ENCODE data around the gene MACROD2. TPM values are rescaled to one million over a fixed set of nuclear protein-coding genes. Genes with fewer than 3 reads are reported as not detected.

MACROD2 gene
- total RNA-seq, 4 donors from 2014 or later, result 4.0 to 14.1 (median 10.4) TPM

GRCh38 chr20:14948416-14948815, 953.1 kb downstream of the MACROD2 start:
- H3K36me3 ChIP-seq, result no peaks in the 10 kb centered on the region
- 77 to 80% methylated on average over 3 of the region's 3 CpGs for WGBS, 2 donors
- no peaks in the 10 kb centered on the region for H3K27me3 ChIP-seq
- H3K4me1 ChIP-seq, result no peaks in the 10 kb centered on the region
- H3K9me3 ChIP-seq, result no peaks in the 10 kb centered on the region
- H3K27ac ChIP-seq, result no peak overlapping the region
- DNase-seq (ENCODE audit: low spot score in 2 of 2), result no peak
- H3K4me3 ChIP-seq, result no peak overlapping the region
- TF ChIP-seq POLR2A (IDR thresholded peaks at IDR 0.05) (no peak), EP300 (IDR thresholded peaks at IDR 0.05) (no peak), CTCF (IDR thresholded peaks at IDR 0.05) (no peak)

DNA sequence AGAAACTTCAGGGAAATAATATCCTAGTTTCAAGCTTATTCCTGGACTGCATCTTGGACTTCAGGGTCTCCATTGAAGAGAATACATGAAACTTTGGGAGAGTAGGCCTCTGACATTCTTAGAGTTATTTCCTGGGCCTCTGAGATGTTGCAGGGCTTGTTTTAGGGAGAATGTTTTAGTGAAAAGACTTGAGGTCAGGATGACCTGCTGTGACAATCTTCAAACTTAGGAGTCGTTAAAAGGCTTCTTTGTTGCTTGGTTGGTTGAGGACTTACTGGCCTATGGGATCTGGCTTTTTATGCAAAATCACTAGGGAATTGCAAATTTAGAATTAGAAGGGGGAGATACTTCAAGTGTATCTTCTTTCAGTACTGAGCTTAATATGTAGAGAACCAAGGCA, 955.3 kb downstream of the MACROD2 start:
- Histone ChIP-seq H3K27ac (no peak overlapping the region), H3K9me3 (no peaks in the 10 kb centered on the region), H3K27me3 (no peaks in the 10 kb centered on the region), H3K36me3 (no peaks in the 10 kb centered on the region), H3K4me1 (no peaks in the 10 kb centered on the region), H3K4me3 (no peak overlapping the region)
- WGBS, 2 donors, result 54 to 60% methylated on average over 1 of the region's 1 CpG
- no peak for DNase-seq (ENCODE audit: low spot score in 2 of 2)
- TF ChIP-seq POLR2A (IDR thresholded peaks at IDR 0.05) (no peak), CTCF (IDR thresholded peaks at IDR 0.05) (no peak), EP300 (IDR thresholded peaks at IDR 0.05) (no peak)

DNA sequence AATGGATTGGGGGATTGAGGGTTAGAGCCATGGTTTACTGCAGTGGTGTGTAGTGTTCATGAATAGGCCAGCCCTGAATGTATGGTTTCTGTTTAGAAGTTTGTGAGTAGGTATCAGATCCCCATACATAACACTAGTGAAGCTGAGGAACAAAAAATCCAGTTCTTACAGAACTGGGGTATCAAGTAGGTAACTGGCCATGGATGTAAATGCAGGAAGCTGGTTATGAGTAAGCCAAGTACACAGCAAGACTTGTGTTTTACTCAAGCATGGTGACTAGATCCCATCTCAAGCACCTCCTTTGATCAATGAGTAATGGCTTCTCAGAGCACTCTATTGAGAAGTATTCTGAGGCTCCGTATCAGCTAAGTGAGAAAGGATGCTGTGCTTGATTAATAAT, 955.8 kb downstream of the MACROD2 start:
- DNase-seq (ENCODE audit: low spot score in 2 of 2), result no peak
- Histone ChIP-seq H3K27ac (no peak overlapping the region), H3K4me3 (no peak overlapping the region), H3K4me1 (no peaks in the 10 kb centered on the region), H3K9me3 (no peaks in the 10 kb centered on the region), H3K36me3 (no peaks in the 10 kb centered on the region), H3K27me3 (no peaks in the 10 kb centered on the region)
- WGBS, 2 donors, result 86 to 100% methylated on average over 1 of the region's 1 CpG
- no peak for TF ChIP-seq CTCF (IDR thresholded peaks at IDR 0.05)
- no peak for TF ChIP-seq EP300 (IDR thresholded peaks at IDR 0.05)
- no peak for TF ChIP-seq POLR2A (IDR thresholded peaks at IDR 0.05)

- Histone ChIP-seq H3K4me1 (no peaks in the 10 kb centered on the region), H3K27me3 (no peaks in the 10 kb centered on the region), H3K27ac (no peak overlapping the region), H3K4me3 (no peak overlapping the region), H3K36me3 (no peaks in the 10 kb centered on the region), H3K9me3 (no peaks in the 10 kb centered on the region)
- 74 to 76% methylated on average over 3 of the region's 3 CpGs for WGBS, 2 donors
- no peak for DNase-seq (ENCODE audit: low spot score in 2 of 2)
- TF ChIP-seq CTCF (IDR thresholded peaks at IDR 0.05) (no peak), POLR2A (IDR thresholded peaks at IDR 0.05) (no peak), EP300 (IDR thresholded peaks at IDR 0.05) (no peak)
Measured at GRCh38 chr20:14951707-14952418, 956.5 kb downstream of the MACROD2 start.

- TF ChIP-seq POLR2A (IDR thresholded peaks at IDR 0.05) (no peak), EP300 (IDR thresholded peaks at IDR 0.05) (no peak), CTCF (IDR thresholded peaks at IDR 0.05) (no peak)
- H3K4me3 ChIP-seq, result no peak overlapping the region
- no peaks in the 10 kb centered on the region for H3K36me3 ChIP-seq
- no peak for DNase-seq (ENCODE audit: low spot score in 2 of 2)
- H3K27me3 ChIP-seq, result no peaks in the 10 kb centered on the region
- H3K4me1 ChIP-seq, result no peaks in the 10 kb centered on the region
- no peak overlapping the region for H3K27ac ChIP-seq
- no peaks in the 10 kb centered on the region for H3K9me3 ChIP-seq
- WGBS, 2 donors, result 77 to 86% methylated on average over 2 of the region's 2 CpGs
Measured at GRCh38 chr20:14953736-14954135, 958.4 kb downstream of the MACROD2 start.

All from tibial nerve (tissue), 4 donors.